K562 (cell line): ENCODE data around the gene SLC44A1. TPM values are rescaled to one million over a fixed set of nuclear protein-coding genes. Genes with fewer than 3 reads are reported as not detected.

Experiments
- ATAC-seq: fragments of 200-7000 bp; cut with Tn5 transposase; 3 replicates; pipeline ENCODE4 v1.9.1; 2020; ENCODE audit warnings: moderate library complexity
- BruUV-seq: library from RNA; stranded (reverse); fragments of 400-500 nt; replicated peaks from 2 replicates; lab custom pipeline; 2021; lab: Mats Ljungman, UMichigan
- CTCF ChIA-PET: fragments of 300-600 bp; formaldehyde crosslinking; extraction: SDS; loops from one replicate; lab custom pipeline; 2021; ENCODE audit warnings: low intra/inter-chr PET ratio; lab: Yijun Ruan, JAX
- POLR2A ChIA-PET: fragments of 300-600, 350-650 bp; sonication (Branson Sonifier 250); formaldehyde crosslinking; extraction: SDS; loops from one replicate; lab custom pipeline; 2021; ENCODE audit warnings: antibody characterized with exemption, inconsistent platforms; lab: Yijun Ruan, JAX
- DNase-seq, 4 experiments: peaks; one replicate each; pipeline versions ENCODE4 v3.0.0 to v3.0.0-alpha.2; 2011 to 2018; ENCODE audit warnings: low spot score in 3 of 4, mixed read lengths in 3 of 4; ENCODE audit errors: extremely low read depth in 1 of 4
- FAIRE-seq: peaks from 2 replicates; lab custom pipeline; 2011; peaks lifted over from hg19 to GRCh38; lab: Jason Lieb, UNC
- H2AFZ ChIP-seq: 2 replicates; pipeline ENCODE4 v1.6.0; 2011; ENCODE audit warnings: low read depth, low read length, control low read depth, inconsistent platforms
- H3K27ac ChIP-seq: fragments of 200-600 bp; 3 replicates; pipeline ENCODE4 v1.8.0; 2011; ENCODE audit warnings: low read depth, mild to moderate bottlenecking, control low read depth, inconsistent platforms, low read length, moderate library complexity, mixed read lengths; ENCODE audit errors: extremely low read depth
- H3K27me3 ChIP-seq, 2 experiments: fragments of 300-600 bp in 1 of 2; 2 replicates in 1 of 2; 3 replicates in 1 of 2; pipeline versions ENCODE4 v1.6.0 to v1.8.0; 2011; ENCODE audit warnings: inconsistent platforms in 2 of 2, low read length in 2 of 2, mild to moderate bottlenecking in 1 of 2, mixed read lengths in 1 of 2, moderate library complexity in 1 of 2; ENCODE audit not compliant: control insufficient read depth in 2 of 2, insufficient read depth in 2 of 2
- H3K36me3 ChIP-seq: fragments of 300-600 bp; 3 replicates; pipeline ENCODE4 v1.8.0; 2011; ENCODE audit warnings: mild to moderate bottlenecking, low read length, inconsistent platforms; ENCODE audit not compliant: control insufficient read depth, insufficient read depth
- H3K4me1 ChIP-seq, 2 experiments: fragments of 200-600 bp in 1 of 2; replicated peaks in 1 of 2; 2 replicates in 1 of 2; 3 replicates in 1 of 2; pipeline versions ENCODE4 v1.5.1 to v1.8.0; 2011; ENCODE audit warnings: inconsistent platforms in 2 of 2, low read length in 2 of 2, mild to moderate bottlenecking in 1 of 2, mixed read lengths in 1 of 2, moderate library complexity in 1 of 2; ENCODE audit not compliant: control insufficient read depth in 2 of 2, insufficient read depth in 2 of 2
- H3K4me2 ChIP-seq: 2 replicates; pipeline ENCODE4 v1.6.1; 2011; ENCODE audit warnings: low read length, control low read depth, inconsistent platforms, mixed read lengths; ENCODE audit not compliant: insufficient read depth
- H3K4me3 ChIP-seq: fragments of 200-600 bp; sonication (generic), shearing (Covaris generic); 2 replicates; pipeline ENCODE4 v1.5.1; 2016; ENCODE audit warnings: control low read depth, inconsistent platforms
- H3K79me2 ChIP-seq: fragments of 200-600 bp; 3 replicates; pipeline ENCODE4 v1.8.0; 2011; ENCODE audit warnings: low read length, inconsistent platforms; ENCODE audit not compliant: control insufficient read depth, insufficient read depth
- H3K9ac ChIP-seq, 2 experiments: 2 replicates each; pipeline versions ENCODE4 v1.6.0 to v1.6.1; 2011; ENCODE audit warnings: low read depth in 2 of 2, low read length in 2 of 2, control low read depth in 1 of 2, inconsistent platforms in 1 of 2, mild to moderate bottlenecking in 1 of 2, mixed read lengths in 1 of 2; ENCODE audit not compliant: insufficient read depth in 1 of 2
- H3K9me1 ChIP-seq: one replicate; pipeline ENCODE4 v1.6.0; 2011; ENCODE audit warnings: inconsistent platforms, mild to moderate bottlenecking, low read length, moderate library complexity; ENCODE audit not compliant: control insufficient read depth, insufficient read depth
- H3K9me3 ChIP-seq: replicated peaks from 2 replicates; pipeline ENCODE4 v1.5.1; 2011; ENCODE audit warnings: low read depth, low read length, inconsistent platforms; ENCODE audit not compliant: control insufficient read depth, insufficient read depth
- H4K20me1 ChIP-seq: replicated peaks from 2 replicates; pipeline ENCODE4 v1.6.1; 2011; ENCODE audit warnings: low read length, inconsistent platforms, mixed read lengths; ENCODE audit not compliant: control insufficient read depth, insufficient read depth
- C11orf30 ChIP-seq: fragments of 450-650 bp; IDR thresholded peaks from 2 replicates; pipeline ENCODE4 v1.6.1; 2016; ENCODE audit warnings: low read depth, mild to moderate bottlenecking
- CBFA2T2 ChIP-seq: fragments of 450-650 bp; conservative IDR thresholded peaks from 2 replicates; pipeline ENCODE4 v1.6.1; 2017; ENCODE audit warnings: mild to moderate bottlenecking
- CC2D1A ChIP-seq: fragments of 450-650 bp; IDR thresholded peaks from 2 replicates; pipeline ENCODE4 v1.6.1; 2017; ENCODE audit warnings: mild to moderate bottlenecking
- GABPB1 ChIP-seq: sonication (generic); formaldehyde crosslinking; IDR thresholded peaks from 2 replicates; pipeline ENCODE4 v1.8.0; 2022; ENCODE audit warnings: mild to moderate bottlenecking, missing genetic modification reagents
- PHTF2 ChIP-seq: fragments of 250-450 bp; sonication (Bioruptor Pico); IDR thresholded peaks from 2 replicates; pipeline ENCODE4 v1.5.0; 2021; ENCODE audit warnings: mild to moderate bottlenecking
- PML ChIP-seq: IDR thresholded peaks from 2 replicates; pipeline ENCODE4 v1.6.1; 2012; ENCODE audit warnings: low read length, inconsistent platforms
- RBM14 ChIP-seq: fragments of 200-400 bp; formaldehyde crosslinking; IDR thresholded peaks from 2 replicates; pipeline ENCODE4 v1.6.1; 2018; ENCODE audit warnings: low read depth, mild to moderate bottlenecking, low read length, moderate library complexity, borderline replicate concordance; ENCODE audit not compliant: insufficient read depth
- TAF1 ChIP-seq: IDR thresholded peaks from 2 replicates; pipeline ENCODE4 v1.6.1; 2011; ENCODE audit warnings: mild to moderate bottlenecking, low read length, moderate library complexity; ENCODE audit not compliant: insufficient read depth, control insufficient read depth, severe bottlenecking; ENCODE audit errors: extremely low read depth
- TBP ChIP-seq: optimal IDR thresholded peaks from 2 replicates; pipeline ENCODE3; 2011; ENCODE audit warnings: low read depth, low read length, improper control_type of control experiment
- TCF7L2 ChIP-seq: fragments of 150-350 bp; IDR thresholded peaks from 2 replicates; pipeline ENCODE4 v1.6.1; 2016; ENCODE audit warnings: low read depth, mild to moderate bottlenecking, low read length, moderate library complexity
- ZNF408 ChIP-seq: fragments of 250-450 bp; sonication (Bioruptor Pico); IDR thresholded peaks from 2 replicates; pipeline ENCODE4 v1.4.0; 2020; ENCODE audit warnings: low read depth, mild to moderate bottlenecking, moderate library complexity
- WGBS: fragments of 100-300 bp; shearing (Covaris generic); methylation state at CpG from one replicate; pipeline ENCODE4 v1.1.6; 2016; ENCODE audit warnings: low coverage, mixed read lengths; ENCODE audit not compliant: insufficient coverage; ENCODE audit errors: missing lambda C conversion rate; 5-methylcytosine and 5-hydroxymethylcytosine counted together
- in situ Hi-C: fragments of 300-500 bp; cut with MboI; formaldehyde crosslinking; loops from 4 replicates; pipeline ENCODE4 v1.15.0; 2018; ENCODE audit warnings: inconsistent platforms, mixed read lengths
- intact Hi-C: fragments of 100-400 bp; cut with micrococcal nuclease; formaldehyde crosslinking; loops from 2 replicates; pipeline ENCODE4 v1.14.2; 2022
- polyA plus RNA-seq, 8 experiments: library from polyadenylated mRNA; depleted of rRNA in 4 of 8; stranded (reverse) in 5 of 8; unstranded in 3 of 8; fragments of >200 nt; fragmentation: Nextera tagmentation in 2 of 8; fragmentation: Illumina TruSeq in 1 of 8; extraction: Ambion mirVana in 2 of 8; extraction: Trizol in 1 of 8; gene quantifications; 2 replicates each; pipeline versions ENCODE4 v1.2.1 to v1.2.3, GENCODE V29; 2011 to 2014; ENCODE audit warnings: inconsistent platforms in 1 of 8, missing spikeins in 1 of 8
- total RNA-seq, 7 experiments: library from RNA; depleted of rRNA in 6 of 7; stranded (reverse); fragments of >200 nt in 6 of 7; fragmentation: Illumina TruSeq in 2 of 7; extraction: Trizol in 2 of 7; gene quantifications; 2 replicates each; pipeline versions ENCODE4 v1.2.1 to v1.2.3, GENCODE V29; 2011 to 2021; ENCODE audit warnings: low replicate concordance in 1 of 7
- TF ChIP-seq, protein P1 (sequence below): sonication (generic); formaldehyde crosslinking; IDR thresholded peaks from 2 replicates; pipeline ENCODE4 v1.5.0; 2020; ENCODE audit warnings: missing genetic modification reagents
- TF ChIP-seq, protein P2 (sequence below): fragments of 250-450 bp; sonication (Bioruptor Pico); IDR thresholded peaks from 2 replicates; pipeline ENCODE4 v1.5.0; 2020; ENCODE audit warnings: mild to moderate bottlenecking
- TF ChIP-seq, protein P3 (sequence below): fragments of 450-650 bp; formaldehyde crosslinking; IDR thresholded peaks from 2 replicates; pipeline ENCODE4 v1.4.0; 2022; ENCODE audit warnings: mild to moderate bottlenecking, moderate library complexity

The SLC44A1 gene
- total and polyA plus RNA-seq, 9 of the 15 experiments (the other 6 are each of a cell fraction or from before 2014, with no cell fraction given): 0.11 to 0.59 (median 0.30) TPM

DNA sequence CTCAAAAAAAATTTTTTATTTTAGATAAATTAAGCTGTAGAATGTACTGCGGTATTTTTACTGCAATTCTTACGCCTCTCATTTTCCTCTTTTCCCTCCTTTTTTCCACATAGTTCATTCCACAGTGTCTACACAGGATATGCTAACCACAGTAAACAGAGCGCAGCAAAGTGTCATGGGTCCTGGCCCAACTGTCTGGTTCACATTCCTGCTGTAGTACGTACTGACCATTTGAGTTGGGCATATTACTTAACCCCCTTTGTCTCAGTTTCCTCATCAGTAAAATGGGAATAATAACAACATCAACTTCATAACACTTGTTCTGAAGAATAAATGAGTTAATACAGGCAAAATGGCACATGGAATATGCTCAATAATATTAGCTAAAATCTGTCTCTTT lies 41.6 kb downstream of the SLC44A1 start:
- no peak for TF ChIP-seq PHTF2 (CRISPR knock-in tag)
- TF ChIP-seq, all 486 proteins: peak for 0
- ChIA-PET CTCF (no interaction called here), POLR2A (no interaction called here)
- ATAC-seq: no peak
- Histone ChIP-seq H3K4me3 (no peak overlapping the region), H3K4me1 (no peaks in the 10 kb centered on the region), H3K9me1 (no peaks in the 10 kb centered on the region), H3K36me3 (no peaks in the 10 kb centered on the region), H3K27me3 (peaks cover 0 to 4% of the 10 kb centered on the region in 2 experiments; a peak in 1 of 5 replicates), H3K9ac (no peak overlapping the region), H3K9me3 (no peaks in the 10 kb centered on the region), H2AFZ (no peak overlapping the region), H3K4me2 (no peak overlapping the region), H3K79me2 (no peaks in the 10 kb centered on the region), H3K27ac (no peak overlapping the region), H4K20me1 (no peaks in the 10 kb centered on the region)
- FAIRE-seq: no peak
- intact Hi-C loops: no loop called here
- in situ Hi-C loops: no loop called here
- WGBS: 2% methylated on average over 4 of the region's 4 CpGs
- no TSS peak for BruUV-seq
- DNase-seq: no peak

- 14% methylated on average over 3 of the region's 3 CpGs for WGBS
- BruUV-seq: no TSS peak
- H3K9ac ChIP-seq: no peak overlapping the region
- no peak overlapping the region for H3K27ac ChIP-seq
- in situ Hi-C loops (no loop called here), intact Hi-C loops (no loop called here)
- no peak overlapping the region for H2AFZ ChIP-seq
- no peak for DNase-seq
- H3K4me1 ChIP-seq: no peaks in the 10 kb centered on the region
- no peak for ATAC-seq
- no peak for FAIRE-seq
- H4K20me1 ChIP-seq: no peaks in the 10 kb centered on the region
- TF ChIP-seq TBP: no peak
- TF ChIP-seq, protein P1, sequence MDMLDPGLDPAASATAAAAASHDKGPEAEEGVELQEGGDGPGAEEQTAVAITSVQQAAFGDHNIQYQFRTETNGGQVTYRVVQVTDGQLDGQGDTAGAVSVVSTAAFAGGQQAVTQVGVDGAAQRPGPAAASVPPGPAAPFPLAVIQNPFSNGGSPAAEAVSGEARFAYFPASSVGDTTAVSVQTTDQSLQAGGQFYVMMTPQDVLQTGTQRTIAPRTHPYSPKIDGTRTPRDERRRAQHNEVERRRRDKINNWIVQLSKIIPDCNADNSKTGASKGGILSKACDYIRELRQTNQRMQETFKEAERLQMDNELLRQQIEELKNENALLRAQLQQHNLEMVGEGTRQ (CRISPR knock-in tag): no peak
- TF ChIP-seq CC2D1A: no peak
- no peak for TF ChIP-seq TAF1
- TF ChIP-seq CBFA2T2: no peak
- no peak for TF ChIP-seq TCF7L2
- no peak for TF ChIP-seq PML
- TF ChIP-seq ZNF408: no peak
- TF ChIP-seq, protein P2, sequence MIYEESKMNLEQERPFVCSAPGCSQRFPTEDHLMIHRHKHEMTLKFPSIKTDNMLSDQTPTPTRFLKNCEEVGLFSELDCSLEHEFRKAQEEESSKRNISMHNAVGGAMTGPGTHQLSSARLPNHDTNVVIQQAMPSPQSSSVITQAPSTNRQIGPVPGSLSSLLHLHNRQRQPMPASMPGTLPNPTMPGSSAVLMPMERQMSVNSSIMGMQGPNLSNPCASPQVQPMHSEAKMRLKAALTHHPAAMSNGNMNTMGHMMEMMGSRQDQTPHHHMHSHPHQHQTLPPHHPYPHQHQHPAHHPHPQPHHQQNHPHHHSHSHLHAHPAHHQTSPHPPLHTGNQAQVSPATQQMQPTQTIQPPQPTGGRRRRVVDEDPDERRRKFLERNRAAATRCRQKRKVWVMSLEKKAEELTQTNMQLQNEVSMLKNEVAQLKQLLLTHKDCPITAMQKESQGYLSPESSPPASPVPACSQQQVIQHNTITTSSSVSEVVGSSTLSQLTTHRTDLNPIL (CRISPR knock-in tag): no peak
- TF ChIP-seq, protein P3, sequence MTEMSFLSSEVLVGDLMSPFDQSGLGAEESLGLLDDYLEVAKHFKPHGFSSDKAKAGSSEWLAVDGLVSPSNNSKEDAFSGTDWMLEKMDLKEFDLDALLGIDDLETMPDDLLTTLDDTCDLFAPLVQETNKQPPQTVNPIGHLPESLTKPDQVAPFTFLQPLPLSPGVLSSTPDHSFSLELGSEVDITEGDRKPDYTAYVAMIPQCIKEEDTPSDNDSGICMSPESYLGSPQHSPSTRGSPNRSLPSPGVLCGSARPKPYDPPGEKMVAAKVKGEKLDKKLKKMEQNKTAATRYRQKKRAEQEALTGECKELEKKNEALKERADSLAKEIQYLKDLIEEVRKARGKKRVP (CRISPR knock-in tag): no peak
- no peak for TF ChIP-seq RBM14
- no peak for TF ChIP-seq GABPB1 (CRISPR knock-in tag)
- no peak for TF ChIP-seq C11orf30
- no peaks in the 10 kb centered on the region for H3K9me3 ChIP-seq
- H3K27me3 ChIP-seq: peaks cover 0 to 4% of the 10 kb centered on the region in 2 experiments; a peak in 1 of 5 replicates
- ChIA-PET CTCF (no interaction called here), POLR2A (no interaction called here)
- H3K79me2 ChIP-seq: no peaks in the 10 kb centered on the region
- H3K4me2 ChIP-seq: no peak overlapping the region
- no peaks in the 10 kb centered on the region for H3K36me3 ChIP-seq
- H3K4me3 ChIP-seq: no peak overlapping the region
- H3K9me1 ChIP-seq: no peaks in the 10 kb centered on the region
Observed at GRCh38 chr9:105289305-105289704, 44.9 kb downstream of the SLC44A1 start.
